K562 (cell line): ENCODE results near the gene GTF2A1. TPM values are rescaled to one million over a fixed set of nuclear protein-coding genes. Genes with fewer than 3 reads are reported as not detected.

Experiments used
- ATAC-seq: fragments of 200-7000 bp; cut with Tn5 transposase; 3 replicates; pipeline ENCODE4 v1.9.1; 2020; ENCODE audit warnings: moderate library complexity
- BruUV-seq: library from RNA; stranded (reverse); fragments of 400-500 nt; replicated peaks from 2 replicates; lab custom pipeline; 2021; lab: Mats Ljungman, UMichigan
- CTCF ChIA-PET: fragments of 300-600 bp; formaldehyde crosslinking; extraction: SDS; loops from one replicate; lab custom pipeline; 2021; ENCODE audit warnings: low intra/inter-chr PET ratio; lab: Yijun Ruan, JAX
- POLR2A ChIA-PET: fragments of 300-600, 350-650 bp; sonication (Branson Sonifier 250); formaldehyde crosslinking; extraction: SDS; loops from one replicate; lab custom pipeline; 2021; ENCODE audit warnings: antibody characterized with exemption, inconsistent platforms; lab: Yijun Ruan, JAX
- DNase-seq, 4 experiments: peaks; one replicate each; pipeline versions ENCODE4 v3.0.0 to v3.0.0-alpha.2; 2011 to 2018; ENCODE audit warnings: low spot score in 3 of 4, mixed read lengths in 3 of 4; ENCODE audit errors: extremely low read depth in 1 of 4
- FAIRE-seq: peaks from 2 replicates; lab custom pipeline; 2011; peaks lifted over from hg19 to GRCh38; lab: Jason Lieb, UNC
- H2AFZ ChIP-seq: 2 replicates; pipeline ENCODE4 v1.6.0; 2011; ENCODE audit warnings: low read depth, low read length, control low read depth, inconsistent platforms
- H3K27ac ChIP-seq: fragments of 200-600 bp; 3 replicates; pipeline ENCODE4 v1.8.0; 2011; ENCODE audit warnings: low read depth, mild to moderate bottlenecking, control low read depth, inconsistent platforms, low read length, moderate library complexity, mixed read lengths; ENCODE audit errors: extremely low read depth
- H3K27me3 ChIP-seq, 2 experiments: fragments of 300-600 bp in 1 of 2; 2 replicates in 1 of 2; 3 replicates in 1 of 2; pipeline versions ENCODE4 v1.6.0 to v1.8.0; 2011; ENCODE audit warnings: inconsistent platforms in 2 of 2, low read length in 2 of 2, mild to moderate bottlenecking in 1 of 2, mixed read lengths in 1 of 2, moderate library complexity in 1 of 2; ENCODE audit not compliant: control insufficient read depth in 2 of 2, insufficient read depth in 2 of 2
- H3K36me3 ChIP-seq: fragments of 300-600 bp; 3 replicates; pipeline ENCODE4 v1.8.0; 2011; ENCODE audit warnings: mild to moderate bottlenecking, low read length, inconsistent platforms; ENCODE audit not compliant: control insufficient read depth, insufficient read depth
- H3K4me1 ChIP-seq, 2 experiments: fragments of 200-600 bp in 1 of 2; replicated peaks in 1 of 2; 2 replicates in 1 of 2; 3 replicates in 1 of 2; pipeline versions ENCODE4 v1.5.1 to v1.8.0; 2011; ENCODE audit warnings: inconsistent platforms in 2 of 2, low read length in 2 of 2, mild to moderate bottlenecking in 1 of 2, mixed read lengths in 1 of 2, moderate library complexity in 1 of 2; ENCODE audit not compliant: control insufficient read depth in 2 of 2, insufficient read depth in 2 of 2
- H3K4me2 ChIP-seq: 2 replicates; pipeline ENCODE4 v1.6.1; 2011; ENCODE audit warnings: low read length, control low read depth, inconsistent platforms, mixed read lengths; ENCODE audit not compliant: insufficient read depth
- H3K4me3 ChIP-seq: fragments of 200-600 bp; sonication (generic), shearing (Covaris generic); 2 replicates; pipeline ENCODE4 v1.5.1; 2016; ENCODE audit warnings: control low read depth, inconsistent platforms
- H3K79me2 ChIP-seq: fragments of 200-600 bp; 3 replicates; pipeline ENCODE4 v1.8.0; 2011; ENCODE audit warnings: low read length, inconsistent platforms; ENCODE audit not compliant: control insufficient read depth, insufficient read depth
- H3K9ac ChIP-seq, 2 experiments: 2 replicates each; pipeline versions ENCODE4 v1.6.0 to v1.6.1; 2011; ENCODE audit warnings: low read depth in 2 of 2, low read length in 2 of 2, control low read depth in 1 of 2, inconsistent platforms in 1 of 2, mild to moderate bottlenecking in 1 of 2, mixed read lengths in 1 of 2; ENCODE audit not compliant: insufficient read depth in 1 of 2
- H3K9me1 ChIP-seq: one replicate; pipeline ENCODE4 v1.6.0; 2011; ENCODE audit warnings: inconsistent platforms, mild to moderate bottlenecking, low read length, moderate library complexity; ENCODE audit not compliant: control insufficient read depth, insufficient read depth
- H3K9me3 ChIP-seq: replicated peaks from 2 replicates; pipeline ENCODE4 v1.5.1; 2011; ENCODE audit warnings: low read depth, low read length, inconsistent platforms; ENCODE audit not compliant: control insufficient read depth, insufficient read depth
- H4K20me1 ChIP-seq: replicated peaks from 2 replicates; pipeline ENCODE4 v1.6.1; 2011; ENCODE audit warnings: low read length, inconsistent platforms, mixed read lengths; ENCODE audit not compliant: control insufficient read depth, insufficient read depth
- BACH1 ChIP-seq: fragments of 200-800 bp; sonication (Bioruptor generic); IDR thresholded peaks from 2 replicates; pipeline ENCODE4 v1.6.1; 2016; ENCODE audit warnings: missing genetic modification characterization, missing compliant biosample characterization
- CEBPB ChIP-seq: fragments of 450-650 bp; IDR thresholded peaks from 2 replicates; pipeline ENCODE4 v1.6.1; 2016; ENCODE audit warnings: missing genetic modification characterization, missing compliant biosample characterization
- CEBPZ ChIP-seq: fragments of 150-350 bp; IDR thresholded peaks from 2 replicates; pipeline ENCODE4 v1.6.1; 2014; ENCODE audit warnings: low read depth, mild to moderate bottlenecking, low read length, borderline replicate concordance
- CHD4 ChIP-seq: fragments of 200-600 bp; sonication (generic); IDR thresholded peaks from 3 replicates; pipeline ENCODE4 v1.6.1; 2012; ENCODE audit warnings: low read depth, mild to moderate bottlenecking, mixed read lengths, low read length, inconsistent platforms; ENCODE audit not compliant: insufficient read depth, insufficient replicate concordance, poor library complexity, severe bottlenecking
- CREB3L1 ChIP-seq: fragments of 450-650 bp; IDR thresholded peaks from 2 replicates; pipeline ENCODE4 v1.6.1; 2014; ENCODE audit warnings: low read depth, mild to moderate bottlenecking, moderate library complexity, borderline replicate concordance
- CTBP1 ChIP-seq: fragments of 450-650 bp; IDR thresholded peaks from 2 replicates; pipeline ENCODE4 v1.6.1; 2016; ENCODE audit warnings: borderline replicate concordance
- NBN ChIP-seq: fragments of 450-650 bp; IDR thresholded peaks from 2 replicates; pipeline ENCODE4 v1.6.1; 2016; ENCODE audit warnings: low read depth, mild to moderate bottlenecking
- NRF1 ChIP-seq, 2 experiments: fragments of 450-650 bp; IDR thresholded peaks in 1 of 2; conservative IDR thresholded peaks in 1 of 2; 2 replicates each; pipeline ENCODE4 v1.6.1; 2014; ENCODE audit warnings: mild to moderate bottlenecking in 2 of 2
- POLR3A ChIP-seq: IDR thresholded peaks from 2 replicates; pipeline ENCODE4 v1.6.1; 2011; ENCODE audit warnings: borderline replicate concordance, mild to moderate bottlenecking, moderate library complexity; ENCODE audit not compliant: insufficient read length, insufficient read depth; ENCODE audit errors: extremely low read depth
- POU5F1 ChIP-seq: fragments of 150-350 bp; IDR thresholded peaks from 2 replicates; pipeline ENCODE4 v1.6.1; 2014; ENCODE audit warnings: borderline replicate concordance, low read length, low read depth, mild to moderate bottlenecking; ENCODE audit not compliant: partially characterized antibody
- SUPT5H ChIP-seq: fragments of 450-650 bp; IDR thresholded peaks from 2 replicates; pipeline ENCODE4 v1.6.1; 2016
- ZNF146 ChIP-seq: IDR thresholded peaks from one replicate; pipeline ENCODE4 v1.6.1; 2018; ENCODE audit warnings: missing compliant biosample characterization; ENCODE audit not compliant: unreplicated experiment
- WGBS: fragments of 100-300 bp; shearing (Covaris generic); methylation state at CpG from one replicate; pipeline ENCODE4 v1.1.6; 2016; ENCODE audit warnings: low coverage, mixed read lengths; ENCODE audit not compliant: insufficient coverage; ENCODE audit errors: missing lambda C conversion rate; 5-methylcytosine and 5-hydroxymethylcytosine counted together
- in situ Hi-C: fragments of 300-500 bp; cut with MboI; formaldehyde crosslinking; loops from 4 replicates; pipeline ENCODE4 v1.15.0; 2018; ENCODE audit warnings: inconsistent platforms, mixed read lengths
- intact Hi-C: fragments of 100-400 bp; cut with micrococcal nuclease; formaldehyde crosslinking; loops from 2 replicates; pipeline ENCODE4 v1.14.2; 2022
- polyA plus RNA-seq, 8 experiments: library from polyadenylated mRNA; depleted of rRNA in 4 of 8; stranded (reverse) in 5 of 8; unstranded in 3 of 8; fragments of >200 nt; fragmentation: Nextera tagmentation in 2 of 8; fragmentation: Illumina TruSeq in 1 of 8; extraction: Ambion mirVana in 2 of 8; extraction: Trizol in 1 of 8; gene quantifications; 2 replicates each; pipeline versions ENCODE4 v1.2.1 to v1.2.3, GENCODE V29; 2011 to 2014; ENCODE audit warnings: inconsistent platforms in 1 of 8, missing spikeins in 1 of 8
- total RNA-seq, 7 experiments: library from RNA; depleted of rRNA in 6 of 7; stranded (reverse); fragments of >200 nt in 6 of 7; fragmentation: Illumina TruSeq in 2 of 7; extraction: Trizol in 2 of 7; gene quantifications; 2 replicates each; pipeline versions ENCODE4 v1.2.1 to v1.2.3, GENCODE V29; 2011 to 2021; ENCODE audit warnings: low replicate concordance in 1 of 7

GTF2A1 gene
- total and polyA plus RNA-seq, 9 of the 15 experiments (the other 6 are each of a cell fraction or from before 2014, with no cell fraction given) = 3.4 to 22.8 (median 14.7) TPM

DNA sequence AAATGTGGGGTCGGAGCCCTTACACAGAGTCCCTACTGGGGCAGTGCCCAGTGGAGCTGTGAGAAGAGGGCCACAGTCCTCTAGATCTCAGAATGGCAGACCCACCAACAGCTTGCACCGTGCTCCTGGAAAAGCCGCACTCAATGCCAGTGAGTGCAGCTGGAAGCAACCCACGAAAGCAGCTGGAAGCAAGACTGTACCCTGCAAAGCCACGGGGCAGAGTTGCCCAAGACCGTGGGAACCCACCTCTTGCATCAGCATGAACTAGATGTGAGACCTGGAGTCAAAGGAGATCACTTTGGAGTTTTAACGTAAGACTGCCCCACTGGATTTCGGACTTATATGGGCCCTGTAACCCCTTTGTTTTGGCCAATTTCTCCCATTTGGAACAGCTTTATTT, 12.3 kb downstream of the GTF2A1 start:
- intact Hi-C loops = no loop called here
- in situ Hi-C loops = no loop called here
- CTCF ChIA-PET = no interaction called here
- ATAC-seq (no peak), DNase-seq (no peak), FAIRE-seq (no peak)
- Histone ChIP-seq H3K4me1 (no peaks in the 10 kb centered on the region; a peak in 2 of 5 replicates), H4K20me1 (no peaks in the 10 kb centered on the region), H3K4me3 (no peak overlapping the region), H2AFZ (no peak overlapping the region), H3K36me3 (peaks cover 81% of the 10 kb centered on the region), H3K27ac (no peak overlapping the region), H3K9me3 (no peaks in the 10 kb centered on the region)
- TF ChIP-seq POLR3A (no peak), CHD4 (no peak)
- TF ChIP-seq, all 486 proteins: peak for 0
- no peak overlapping the region for H3K4me2 ChIP-seq
- WGBS = 97% methylated on average over 8 of the region's 8 CpGs
- no peak overlapping the region for H3K9ac ChIP-seq
- peaks cover 65% of the 10 kb centered on the region for H3K79me2 ChIP-seq
- no peaks in the 10 kb centered on the region for H3K9me1 ChIP-seq
- H3K27me3 ChIP-seq = no peaks in the 10 kb centered on the region
- POLR2A ChIA-PET = interaction anchor here (0.6 to 1.2 kb wide), 2 partner anchors 10 to 11 kb away, joined by 3 read pairs; no protein-coding TSS in a partner anchor
- no TSS peak for BruUV-seq

- Histone ChIP-seq H3K4me1 (no peaks in the 10 kb centered on the region; a peak in 1 of 5 replicates), H4K20me1 (no peaks in the 10 kb centered on the region), H3K79me2 (peaks cover 42% of the 10 kb centered on the region), H3K27ac (no peak overlapping the region), H3K9ac (no peak overlapping the region), H3K36me3 (peaks cover 81% of the 10 kb centered on the region), H3K9me3 (no peaks in the 10 kb centered on the region), H2AFZ (no peak overlapping the region), H3K4me3 (no peak overlapping the region), H3K9me1 (no peaks in the 10 kb centered on the region), H3K27me3 (no peaks in the 10 kb centered on the region), H3K4me2 (no peak overlapping the region)
- in situ Hi-C loops = no loop called here
- FAIRE-seq (no peak), ATAC-seq (no peak; the same call in 2 of the 3 replicates), DNase-seq (no peak)
- BruUV-seq = no TSS peak
- intact Hi-C loops = no loop called here
- ChIA-PET CTCF (no interaction called here), POLR2A (no interaction called here)
- WGBS = 66% methylated on average over 4 of the region's 4 CpGs
- TF ChIP-seq CEBPZ (no peak), CREB3L1 (no peak), BACH1 (tag) (no peak), CEBPB (no peak), CTBP1 (no peak), NBN (no peak), POU5F1 (no peak), ZNF146 (CRISPR knock-in tag) (no peak), SUPT5H (no peak), NRF1 (conservative IDR thresholded peaks at IDR 0.05 in 1 of 2, IDR thresholded peaks at IDR 0.05 in 1 of 2) (no peak)
These were observed 14.6 kb downstream of the GTF2A1 start for GRCh38 chr14:81206115-81206514.
